ENCODE results near the gene PROKR2.

The PROKR2 gene

DNA sequence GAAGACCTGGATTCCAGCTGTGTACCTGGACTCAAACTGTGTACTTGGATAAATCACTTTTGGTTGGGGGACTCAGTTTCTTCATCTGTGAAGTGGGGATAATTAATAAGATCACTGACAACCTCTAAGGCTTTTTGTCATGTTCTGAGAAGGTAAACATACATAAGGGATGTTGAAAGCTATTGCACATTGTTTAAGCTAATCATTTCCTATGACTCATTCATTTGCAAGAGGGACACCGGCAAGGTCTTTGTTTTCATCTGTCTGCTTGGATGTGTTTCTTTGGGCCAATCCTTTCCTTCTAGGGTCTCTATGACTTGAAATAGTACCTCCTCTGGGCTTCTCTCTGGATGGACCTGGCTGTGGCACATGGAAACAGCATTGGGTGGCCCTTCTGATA lies 6.8 kb downstream of the PROKR2 start:
- no peak overlapping the region for H3K9ac ChIP-seq
- H3K4me2 ChIP-seq = no peak overlapping the region
- TF ChIP-seq, protein P1, sequence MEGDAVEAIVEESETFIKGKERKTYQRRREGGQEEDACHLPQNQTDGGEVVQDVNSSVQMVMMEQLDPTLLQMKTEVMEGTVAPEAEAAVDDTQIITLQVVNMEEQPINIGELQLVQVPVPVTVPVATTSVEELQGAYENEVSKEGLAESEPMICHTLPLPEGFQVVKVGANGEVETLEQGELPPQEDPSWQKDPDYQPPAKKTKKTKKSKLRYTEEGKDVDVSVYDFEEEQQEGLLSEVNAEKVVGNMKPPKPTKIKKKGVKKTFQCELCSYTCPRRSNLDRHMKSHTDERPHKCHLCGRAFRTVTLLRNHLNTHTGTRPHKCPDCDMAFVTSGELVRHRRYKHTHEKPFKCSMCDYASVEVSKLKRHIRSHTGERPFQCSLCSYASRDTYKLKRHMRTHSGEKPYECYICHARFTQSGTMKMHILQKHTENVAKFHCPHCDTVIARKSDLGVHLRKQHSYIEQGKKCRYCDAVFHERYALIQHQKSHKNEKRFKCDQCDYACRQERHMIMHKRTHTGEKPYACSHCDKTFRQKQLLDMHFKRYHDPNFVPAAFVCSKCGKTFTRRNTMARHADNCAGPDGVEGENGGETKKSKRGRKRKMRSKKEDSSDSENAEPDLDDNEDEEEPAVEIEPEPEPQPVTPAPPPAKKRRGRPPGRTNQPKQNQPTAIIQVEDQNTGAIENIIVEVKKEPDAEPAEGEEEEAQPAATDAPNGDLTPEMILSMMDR (conservative IDR thresholded peaks at IDR 0.05; ENCODE audit: low read depth, low read length) = no peak
- no peak overlapping the region for H3K4me3 ChIP-seq (IDR thresholded peaks at IDR 0.05; ENCODE audit: insufficient read depth, low read depth, low read length)
- H3K27me3 ChIP-seq (ENCODE audit: insufficient read depth, low read depth) = no peaks in the 10 kb centered on the region
- H3K79me2 ChIP-seq (ENCODE audit: insufficient read depth, low read depth) = no peaks in the 10 kb centered on the region
- H3K27ac ChIP-seq = no peak overlapping the region
- H3K4me1 ChIP-seq (ENCODE audit: low read depth, poor library complexity, severe bottlenecking) = no peaks in the 10 kb centered on the region
- H2AFZ ChIP-seq (ENCODE audit: low read depth) = no peak overlapping the region
- H4K20me1 ChIP-seq (ENCODE audit: insufficient read depth) = no peaks in the 10 kb centered on the region
- H3K36me3 ChIP-seq (ENCODE audit: insufficient read depth) = no peaks in the 10 kb centered on the region

DNA sequence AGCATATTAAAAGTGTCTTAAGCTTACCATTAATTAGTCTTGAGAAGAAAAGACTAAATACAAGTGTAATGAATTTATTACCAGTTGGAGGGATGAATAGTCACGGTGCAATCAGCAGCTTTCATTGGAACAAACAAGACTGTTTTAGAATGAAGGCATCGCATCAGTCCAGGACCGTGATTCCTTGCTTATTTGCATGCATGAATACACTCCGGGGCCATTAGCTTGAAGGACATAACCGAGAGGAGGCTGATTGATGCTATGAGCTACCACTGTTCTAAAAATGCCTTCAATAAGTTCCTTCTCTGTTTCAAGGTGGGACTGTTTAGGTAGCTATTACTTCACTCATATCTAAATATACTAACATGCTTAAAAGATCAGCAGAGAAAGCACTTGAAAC lies 17.9 kb downstream of the PROKR2 start:
- TF ChIP-seq, protein P1 (conservative IDR thresholded peaks at IDR 0.05; ENCODE audit: low read depth, low read length) = no peak

DNA sequence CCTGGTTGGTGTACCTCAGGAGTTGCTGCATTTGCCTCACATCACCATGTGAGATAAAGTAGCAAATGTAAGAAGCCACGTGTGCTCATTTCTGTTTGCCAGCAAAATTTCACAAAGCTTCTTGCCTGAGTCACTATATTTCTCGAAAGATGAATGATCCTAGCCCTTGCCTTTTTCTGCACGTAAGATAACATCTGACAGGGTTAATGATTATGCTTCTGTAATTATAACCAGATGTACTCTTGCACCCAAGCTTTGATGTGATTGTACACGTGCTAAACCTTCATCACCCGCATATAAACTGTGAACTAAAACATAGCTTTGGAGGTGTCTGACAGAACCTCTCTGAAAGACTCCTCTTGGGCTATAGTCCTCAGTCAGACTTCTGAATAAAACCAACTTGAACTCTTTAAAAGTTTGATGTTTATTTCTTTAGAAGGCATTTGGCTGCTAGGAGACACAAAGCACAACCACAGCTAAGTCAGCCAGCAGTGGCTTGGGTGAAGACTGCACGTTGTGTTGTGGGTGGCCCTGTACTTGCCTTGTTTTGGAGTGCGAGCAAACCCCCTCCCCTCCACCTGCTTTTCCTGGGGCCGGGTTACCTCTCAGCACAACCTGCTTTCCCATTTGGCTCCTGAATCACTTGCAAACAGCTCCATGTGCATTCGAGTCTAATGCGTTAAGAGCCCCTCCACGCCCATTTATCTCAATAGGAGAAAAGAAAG lies 19.3 kb downstream of the PROKR2 start:
- Histone ChIP-seq H3K27me3 (ENCODE audit: insufficient read depth, low read depth) (no peaks in the 10 kb centered on the region), H3K27ac (no peak overlapping the region), H3K36me3 (ENCODE audit: insufficient read depth) (no peaks in the 10 kb centered on the region), H2AFZ (ENCODE audit: low read depth) (no peak overlapping the region), H4K20me1 (ENCODE audit: insufficient read depth) (no peaks in the 10 kb centered on the region), H3K79me2 (ENCODE audit: insufficient read depth, low read depth) (no peaks in the 10 kb centered on the region), H3K4me1 (ENCODE audit: low read depth, poor library complexity, severe bottlenecking) (no peaks in the 10 kb centered on the region), H3K9ac (no peak overlapping the region), H3K4me2 (no peak overlapping the region), H3K4me3 (IDR thresholded peaks at IDR 0.05; ENCODE audit: insufficient read depth, low read depth, low read length) (no peak overlapping the region)
- TF ChIP-seq, protein P1 (conservative IDR thresholded peaks at IDR 0.05; ENCODE audit: low read depth, low read length) = no peak

More for the DNA sequence above, 17.9 kb downstream of the PROKR2 start:
- Histone ChIP-seq H3K36me3 (ENCODE audit: insufficient read depth) (no peaks in the 10 kb centered on the region), H3K27ac (no peak overlapping the region), H3K4me2 (no peak overlapping the region), H3K9ac (no peak overlapping the region), H3K79me2 (ENCODE audit: insufficient read depth, low read depth) (no peaks in the 10 kb centered on the region), H3K27me3 (ENCODE audit: insufficient read depth, low read depth) (no peaks in the 10 kb centered on the region), H3K4me1 (ENCODE audit: low read depth, poor library complexity, severe bottlenecking) (no peaks in the 10 kb centered on the region), H2AFZ (ENCODE audit: low read depth) (no peak overlapping the region), H3K4me3 (IDR thresholded peaks at IDR 0.05; ENCODE audit: insufficient read depth, low read depth, low read length) (no peak overlapping the region), H4K20me1 (ENCODE audit: insufficient read depth) (no peaks in the 10 kb centered on the region)

DNA sequence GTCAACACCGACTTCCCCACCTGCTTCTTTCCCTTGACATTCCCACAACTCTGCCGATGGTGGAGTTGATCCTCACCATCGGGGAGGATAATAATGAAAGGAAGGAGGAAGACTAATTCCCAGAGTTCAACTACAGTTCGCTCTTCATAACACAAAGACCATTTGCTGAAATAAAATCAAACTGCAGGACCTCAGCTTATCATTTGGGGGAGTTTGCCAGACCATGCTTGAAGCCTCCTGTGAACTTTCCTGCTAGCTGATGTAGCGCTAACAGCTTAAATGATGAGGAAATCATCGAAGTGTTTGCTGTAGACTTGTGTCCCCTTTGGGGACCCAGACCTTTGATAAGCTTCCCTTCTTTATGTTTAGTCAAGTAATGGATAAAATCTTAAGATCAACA lies 26.2 kb downstream of the PROKR2 start:
- H3K4me3 ChIP-seq (IDR thresholded peaks at IDR 0.05; ENCODE audit: insufficient read depth, low read depth, low read length) = no peak overlapping the region
- TF ChIP-seq, protein P1 (conservative IDR thresholded peaks at IDR 0.05; ENCODE audit: low read depth, low read length) = no peak
- H3K27ac ChIP-seq = no peak overlapping the region
- no peaks in the 10 kb centered on the region for H3K27me3 ChIP-seq (ENCODE audit: insufficient read depth, low read depth)
- H4K20me1 ChIP-seq (ENCODE audit: insufficient read depth) = no peaks in the 10 kb centered on the region
- H3K4me2 ChIP-seq = no peak overlapping the region
- H3K4me1 ChIP-seq (ENCODE audit: low read depth, poor library complexity, severe bottlenecking) = no peaks in the 10 kb centered on the region
- no peak overlapping the region for H3K9ac ChIP-seq
- H2AFZ ChIP-seq (ENCODE audit: low read depth) = no peak overlapping the region
- no peaks in the 10 kb centered on the region for H3K36me3 ChIP-seq (ENCODE audit: insufficient read depth)
- H3K79me2 ChIP-seq (ENCODE audit: insufficient read depth, low read depth) = no peaks in the 10 kb centered on the region
